HL-60 (cell line): Measurements from ENCODE around the gene EXTL1.

Experiments used
- CTCF ChIP-seq: IDR thresholded peaks from one replicate; pipeline ENCODE4 v1.5.1; 2011; ENCODE audit warnings: low read length, control low read depth, inconsistent platforms; ENCODE audit not compliant: insufficient read depth
- GABPA ChIP-seq: IDR thresholded peaks from 2 replicates; pipeline ENCODE4 v1.6.1; 2012; ENCODE audit warnings: low read depth
- POLR2AphosphoS5 ChIP-seq: IDR thresholded peaks from 2 replicates; pipeline ENCODE4 v1.6.1; 2012; ENCODE audit warnings: low read depth
- TF ChIP-seq, protein P1 (sequence below): IDR thresholded peaks from 2 replicates; pipeline ENCODE4 v1.6.1; 2012; ENCODE audit warnings: low read depth; ENCODE audit not compliant: insufficient replicate concordance

DNA sequence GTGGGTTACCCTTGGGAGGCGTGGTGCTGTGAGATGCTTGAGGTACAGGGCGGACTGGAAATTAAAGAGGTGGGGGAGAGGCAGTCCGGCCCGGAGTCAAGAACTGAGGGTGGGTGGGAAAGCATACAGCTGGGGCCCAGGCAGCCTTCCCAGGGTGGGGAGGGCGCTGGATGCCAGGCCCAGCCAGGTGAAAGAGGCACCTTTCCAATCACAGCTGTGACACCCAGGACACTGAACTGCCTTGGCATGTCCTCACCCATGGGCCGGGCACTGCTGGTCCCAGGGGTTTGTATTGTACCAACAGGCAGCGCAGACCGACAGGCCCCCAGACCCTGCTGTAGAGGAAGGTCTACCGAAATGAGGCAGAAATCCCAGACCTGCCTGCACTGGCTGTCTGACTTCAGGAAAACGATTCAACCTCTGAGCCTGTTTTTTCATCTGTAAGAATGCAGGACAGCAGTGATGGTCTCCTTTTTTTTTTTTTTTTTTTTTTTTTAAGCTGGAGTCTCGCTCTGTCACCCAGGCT lies 15.2 kb downstream of the EXTL1 start:
- no peak for TF ChIP-seq CTCF
- TF ChIP-seq, protein P1, sequence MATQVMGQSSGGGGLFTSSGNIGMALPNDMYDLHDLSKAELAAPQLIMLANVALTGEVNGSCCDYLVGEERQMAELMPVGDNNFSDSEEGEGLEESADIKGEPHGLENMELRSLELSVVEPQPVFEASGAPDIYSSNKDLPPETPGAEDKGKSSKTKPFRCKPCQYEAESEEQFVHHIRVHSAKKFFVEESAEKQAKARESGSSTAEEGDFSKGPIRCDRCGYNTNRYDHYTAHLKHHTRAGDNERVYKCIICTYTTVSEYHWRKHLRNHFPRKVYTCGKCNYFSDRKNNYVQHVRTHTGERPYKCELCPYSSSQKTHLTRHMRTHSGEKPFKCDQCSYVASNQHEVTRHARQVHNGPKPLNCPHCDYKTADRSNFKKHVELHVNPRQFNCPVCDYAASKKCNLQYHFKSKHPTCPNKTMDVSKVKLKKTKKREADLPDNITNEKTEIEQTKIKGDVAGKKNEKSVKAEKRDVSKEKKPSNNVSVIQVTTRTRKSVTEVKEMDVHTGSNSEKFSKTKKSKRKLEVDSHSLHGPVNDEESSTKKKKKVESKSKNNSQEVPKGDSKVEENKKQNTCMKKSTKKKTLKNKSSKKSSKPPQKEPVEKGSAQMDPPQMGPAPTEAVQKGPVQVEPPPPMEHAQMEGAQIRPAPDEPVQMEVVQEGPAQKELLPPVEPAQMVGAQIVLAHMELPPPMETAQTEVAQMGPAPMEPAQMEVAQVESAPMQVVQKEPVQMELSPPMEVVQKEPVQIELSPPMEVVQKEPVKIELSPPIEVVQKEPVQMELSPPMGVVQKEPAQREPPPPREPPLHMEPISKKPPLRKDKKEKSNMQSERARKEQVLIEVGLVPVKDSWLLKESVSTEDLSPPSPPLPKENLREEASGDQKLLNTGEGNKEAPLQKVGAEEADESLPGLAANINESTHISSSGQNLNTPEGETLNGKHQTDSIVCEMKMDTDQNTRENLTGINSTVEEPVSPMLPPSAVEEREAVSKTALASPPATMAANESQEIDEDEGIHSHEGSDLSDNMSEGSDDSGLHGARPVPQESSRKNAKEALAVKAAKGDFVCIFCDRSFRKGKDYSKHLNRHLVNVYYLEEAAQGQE = no peak
- TF ChIP-seq POLR2AphosphoS5 = no peak
- no peak for TF ChIP-seq GABPA
